MM.1S (cell line): Measurements from ENCODE around the gene IPP.
"Not testable (repeated sequence)": the region's sequence is repeated elsewhere in the genome, so short reads cannot be mapped to it uniquely, and the experiment has no call there.

Experiments used
- DNase-seq: peaks from one replicate; pipeline ENCODE4 v3.0.0-alpha.2; 2015
- H2AFZ ChIP-seq: fragments of 300-600 bp; sonication (generic); 2 replicates; pipeline ENCODE4 v1.6.0; 2016; ENCODE audit warnings: antibody characterized with exemption, low read length
- H3F3A ChIP-seq: fragments of 300-600 bp; sonication (generic); 2 replicates; pipeline ENCODE4 v1.6.1; 2016; ENCODE audit warnings: mild to moderate bottlenecking, antibody characterized with exemption, low read length, moderate library complexity, mixed read lengths; ENCODE audit not compliant: insufficient read depth
- H3K27ac ChIP-seq: fragments of 300-600 bp; sonication (generic); 2 replicates; pipeline ENCODE4 v1.5.1; 2016; ENCODE audit warnings: mild to moderate bottlenecking, low read length
- H3K27me3 ChIP-seq: fragments of 300-600 bp; sonication (generic); replicated peaks from 2 replicates; pipeline ENCODE4 v1.6.0; 2016; ENCODE audit warnings: low read length; ENCODE audit not compliant: insufficient read depth
- H3K36me3 ChIP-seq: fragments of 300-600 bp; sonication (generic); replicated peaks from 2 replicates; pipeline ENCODE4 v1.6.1; 2016; ENCODE audit warnings: mild to moderate bottlenecking, low read length, mixed read lengths; ENCODE audit not compliant: insufficient read depth
- H3K4me1 ChIP-seq: fragments of 300-600 bp; sonication (generic); 2 replicates; pipeline ENCODE4 v1.6.1; 2016; ENCODE audit warnings: low read length, mixed read lengths
- H3K4me2 ChIP-seq: fragments of 300-600 bp; sonication (generic); 2 replicates; pipeline ENCODE4 v1.6.0; 2016; ENCODE audit warnings: low read depth, low read length
- H3K4me3 ChIP-seq: fragments of 300-600 bp; sonication (generic); 2 replicates; pipeline ENCODE4 v1.5.1; 2016; ENCODE audit warnings: low read length, mixed read lengths
- H3K79me2 ChIP-seq: fragments of 300-600 bp; sonication (generic); 2 replicates; pipeline ENCODE4 v1.6.1; 2016; ENCODE audit warnings: mixed run types, low read length, mixed read lengths
- H3K9ac ChIP-seq: fragments of 300-600 bp; sonication (generic); 2 replicates; pipeline ENCODE4 v1.6.1; 2016; ENCODE audit warnings: low read length, mixed read lengths
- H3K9me2 ChIP-seq: fragments of 300-600 bp; sonication (generic); replicated peaks from 2 replicates; pipeline ENCODE4 v1.6.1; 2016; ENCODE audit warnings: mild to moderate bottlenecking, low read length, mixed read lengths; ENCODE audit not compliant: insufficient read depth
- H3K9me3 ChIP-seq: fragments of 300-600 bp; sonication (generic); replicated peaks from 2 replicates; pipeline ENCODE4 v1.6.1; 2016; ENCODE audit warnings: mild to moderate bottlenecking, low read length, mixed read lengths; ENCODE audit not compliant: insufficient read depth
- H4K20me1 ChIP-seq: fragments of 300-600 bp; sonication (generic); 2 replicates; pipeline ENCODE4 v1.6.1; 2016; ENCODE audit warnings: mild to moderate bottlenecking, low read length, moderate library complexity, mixed read lengths; ENCODE audit not compliant: insufficient read depth
- CTCF ChIP-seq: fragments of 300-600 bp; sonication (generic); IDR thresholded peaks from 2 replicates; pipeline ENCODE4 v1.5.1; 2016; ENCODE audit warnings: antibody characterized with exemption, low read length, mixed read lengths
- EZH2 ChIP-seq: fragments of 300-600 bp; sonication (generic); optimal IDR thresholded peaks from 2 replicates; pipeline ENCODE3; 2017; ENCODE audit warnings: low read depth, mild to moderate bottlenecking, antibody characterized with exemption, low read length, mixed read lengths
- EZH2phosphoT487 ChIP-seq: fragments of 300-600 bp; sonication (generic); IDR thresholded peaks from 2 replicates; pipeline ENCODE4 v1.6.1; 2018; ENCODE audit warnings: antibody characterized with exemption, low read length

Gene IPP

GRCh38 chr1:45739137-45739536 is 11.3 kb downstream of the IPP start:
- Histone ChIP-seq H3F3A (no peaks in the 10 kb centered on the region), H3K9me2 (no peaks in the 10 kb centered on the region), H3K4me3 (no peak overlapping the region), H3K9ac (no peak overlapping the region), H3K27ac (no peak overlapping the region), H3K79me2 (no peaks in the 10 kb centered on the region), H3K9me3 (no peaks in the 10 kb centered on the region), H4K20me1 (no peaks in the 10 kb centered on the region), H2AFZ (no peak overlapping the region), H3K4me2 (no peak overlapping the region), H3K27me3 (no peaks in the 10 kb centered on the region), H3K36me3 (no peaks in the 10 kb centered on the region), H3K4me1 (no peaks in the 10 kb centered on the region)
- TF ChIP-seq EZH2phosphoT487, result no peak
- TF ChIP-seq CTCF, result no peak
- no peak for TF ChIP-seq EZH2
- no peak for DNase-seq

GRCh38 chr1:45730780-45731319 is 19.6 kb downstream of the IPP start:
- no peak overlapping the region for H3K4me2 ChIP-seq
- no peaks in the 10 kb centered on the region for H3K4me1 ChIP-seq
- TF ChIP-seq EZH2phosphoT487, result no peak
- TF ChIP-seq CTCF, result no peak
- TF ChIP-seq EZH2, result no peak
- no peaks in the 10 kb centered on the region for H4K20me1 ChIP-seq
- no peak overlapping the region for H3K27ac ChIP-seq
- H3K9ac ChIP-seq, result no peak overlapping the region
- DNase-seq, result no peak
- H2AFZ ChIP-seq, result no peak overlapping the region
- H3K27me3 ChIP-seq, result no peaks in the 10 kb centered on the region
- H3K79me2 ChIP-seq, result no peaks in the 10 kb centered on the region
- H3K36me3 ChIP-seq, result no peaks in the 10 kb centered on the region
- H3K9me2 ChIP-seq, result no peaks in the 10 kb centered on the region
- H3K9me3 ChIP-seq, result no peaks in the 10 kb centered on the region
- H3F3A ChIP-seq, result no peaks in the 10 kb centered on the region
- H3K4me3 ChIP-seq, result no peak overlapping the region

GRCh38 chr1:45730075-45730779 is 20.2 kb downstream of the IPP start:
- no peak for DNase-seq
- Histone ChIP-seq H3K27ac (no peak overlapping the region), H3K4me2 (no peak overlapping the region)

GRCh38 chr1:45726007-45726406 is 24.4 kb downstream of the IPP start:
- not testable (repeated sequence) for H3F3A ChIP-seq, H3K4me3 ChIP-seq, H3K27ac ChIP-seq, H3K4me1 ChIP-seq, H3K79me2 ChIP-seq, DNase-seq, H3K36me3 ChIP-seq, H3K9me2 ChIP-seq, H4K20me1 ChIP-seq, H3K4me2 ChIP-seq, H2AFZ ChIP-seq, H3K27me3 ChIP-seq, H3K9ac ChIP-seq, H3K9me3 ChIP-seq

More at GRCh38 chr1:45730075-45730779, 20.2 kb downstream of the IPP start:
- Histone ChIP-seq H2AFZ (no peak overlapping the region), H4K20me1 (no peaks in the 10 kb centered on the region), H3K9me3 (no peaks in the 10 kb centered on the region), H3K36me3 (no peaks in the 10 kb centered on the region), H3K4me1 (no peaks in the 10 kb centered on the region), H3K9me2 (no peaks in the 10 kb centered on the region), H3K4me3 (no peak overlapping the region), H3K27me3 (no peaks in the 10 kb centered on the region), H3K9ac (no peak overlapping the region), H3F3A (no peaks in the 10 kb centered on the region), H3K79me2 (no peaks in the 10 kb centered on the region)
- no peak for TF ChIP-seq CTCF
